Chondrocyte (in vitro differentiated cells): ENCODE measurements around the gene ZNF496. TPM values are rescaled to one million over a fixed set of nuclear protein-coding genes. Genes with fewer than 3 reads are reported as not detected.

ENCODE experiments used
- DNase-seq: peaks from one replicate; pipeline ENCODE4 v3.0.0; 2021; ENCODE audit warnings: mixed read lengths, low spot score
- H3K27ac Mint-ChIP-seq: one replicate; pipeline ENCODE4 v1.8.0; 2021; ENCODE audit warnings: mild to moderate bottlenecking, moderate library complexity, mixed read lengths; ENCODE audit not compliant: unreplicated experiment
- H3K27me3 Mint-ChIP-seq: 2 replicates; pipeline ENCODE4 v1.8.0; 2021; ENCODE audit warnings: low read depth, mixed read lengths
- H3K36me3 Mint-ChIP-seq: 2 replicates; pipeline ENCODE4 v1.8.0; 2021; ENCODE audit warnings: low read depth, mixed read lengths
- H3K4me1 Mint-ChIP-seq: 2 replicates; pipeline ENCODE4 v1.8.0; 2021; ENCODE audit warnings: low read depth, mild to moderate bottlenecking, mixed read lengths
- H3K4me3 Mint-ChIP-seq: one replicate; pipeline ENCODE4 v1.8.0; 2021; ENCODE audit warnings: mild to moderate bottlenecking, moderate library complexity, mixed read lengths; ENCODE audit not compliant: unreplicated experiment
- H3K9me3 Mint-ChIP-seq: 2 replicates; pipeline ENCODE4 v1.8.0; 2021; ENCODE audit warnings: low read depth, mixed read lengths
- CTCF ChIP-seq: fragments of 200-600 bp; sonication (generic); IDR thresholded peaks from 2 replicates; pipeline ENCODE4 v1.5.0; 2021; ENCODE audit warnings: antibody characterized with exemption, mild to moderate bottlenecking, moderate library complexity
- total RNA-seq: library from RNA; stranded (reverse); gene quantifications from 3 replicates; pipeline ENCODE4 v1.2.1, GENCODE V29; 2021

Gene ZNF496
- total RNA-seq, 1 donor from 2014 or later, result 27.9 TPM

- no peak overlapping the region for H3K4me3 Mint-ChIP-seq
- H3K36me3 Mint-ChIP-seq, result peaks cover 9% of the 10 kb centered on the region
- no peaks in the 10 kb centered on the region for H3K27me3 Mint-ChIP-seq
- H3K9me3 Mint-ChIP-seq, result no peaks in the 10 kb centered on the region
- TF ChIP-seq CTCF, result no peak
- no peak overlapping the region for H3K27ac Mint-ChIP-seq
- no peaks in the 10 kb centered on the region for H3K4me1 Mint-ChIP-seq
- no peak for DNase-seq
These were observed 8.6 kb downstream of the ZNF496 start for GRCh38 chr1:247322849-247323586.

GRCh38 chr1:247322442-247322841 lies 9.2 kb downstream of the ZNF496 start:
- H3K4me1 Mint-ChIP-seq, result no peaks in the 10 kb centered on the region
- H3K9me3 Mint-ChIP-seq, result no peaks in the 10 kb centered on the region
- peak overlapping the region; percentile 2 for H3K27ac Mint-ChIP-seq
- no peak for DNase-seq
- TF ChIP-seq CTCF, result no peak
- H3K27me3 Mint-ChIP-seq, result no peaks in the 10 kb centered on the region
- H3K4me3 Mint-ChIP-seq, result no peak overlapping the region
- H3K36me3 Mint-ChIP-seq, result peaks cover 12% of the 10 kb centered on the region

DNA sequence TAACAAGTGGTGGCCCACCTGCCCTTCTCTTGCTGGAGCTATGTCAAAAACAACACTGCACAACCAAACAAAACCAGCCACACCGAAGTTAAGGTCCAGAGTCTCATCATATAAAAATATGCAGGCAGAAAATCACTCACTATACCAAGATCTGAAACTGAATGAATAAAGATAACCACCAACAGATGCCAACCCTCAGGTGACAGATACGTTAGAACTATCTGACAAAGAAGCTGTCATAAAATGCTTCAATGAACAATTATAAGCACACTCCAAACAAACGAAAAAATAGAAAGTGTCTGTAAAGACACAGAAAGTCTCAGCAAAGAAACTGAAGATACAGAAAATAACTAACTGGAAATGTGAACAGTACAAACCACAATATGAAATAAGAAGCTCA lies 14.0 kb downstream of the ZNF496 start:
- Mint-ChIP-seq H3K27me3 (no peaks in the 10 kb centered on the region), H3K4me3 (no peak overlapping the region), H3K27ac (no peak overlapping the region), H3K4me1 (peaks cover 7% of the 10 kb centered on the region), H3K36me3 (peaks cover 24% of the 10 kb centered on the region), H3K9me3 (no peaks in the 10 kb centered on the region)
- TF ChIP-seq CTCF, result no peak
- DNase-seq, result no peak

- Mint-ChIP-seq H3K4me1 (peaks cover 7% of the 10 kb centered on the region), H3K9me3 (no peaks in the 10 kb centered on the region), H3K27ac (no peak overlapping the region), H3K4me3 (no peak overlapping the region), H3K36me3 (peaks cover 24% of the 10 kb centered on the region), H3K27me3 (no peaks in the 10 kb centered on the region)
- TF ChIP-seq CTCF, result no peak
- no peak for DNase-seq
These were observed 15.0 kb downstream of the ZNF496 start for GRCh38 chr1:247316590-247317197.

DNA sequence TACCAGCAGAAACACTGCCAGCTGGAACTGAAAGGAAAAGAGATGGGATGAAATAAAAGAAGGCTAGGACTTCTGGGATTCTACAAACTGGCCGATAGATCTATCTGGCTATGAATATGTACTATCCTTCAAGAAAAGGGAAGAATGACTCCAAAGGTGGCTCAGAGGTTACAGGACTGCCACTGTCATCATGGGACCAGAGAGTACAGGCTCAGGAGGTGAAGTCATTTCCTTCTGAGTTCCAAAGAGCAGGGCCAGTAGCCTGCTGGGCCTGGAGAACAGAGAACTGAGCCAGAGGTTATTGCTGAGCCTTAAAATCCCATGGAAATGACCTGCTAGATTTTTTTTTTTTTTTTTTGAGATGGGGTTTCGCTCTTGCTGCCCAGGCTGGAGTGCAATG lies 27.6 kb downstream of the ZNF496 start:
- no peaks in the 10 kb centered on the region for H3K27me3 Mint-ChIP-seq
- H3K4me1 Mint-ChIP-seq, result no peaks in the 10 kb centered on the region
- no peaks in the 10 kb centered on the region for H3K9me3 Mint-ChIP-seq
- H3K27ac Mint-ChIP-seq, result no peak overlapping the region
- no peak for DNase-seq
- peaks cover 65% of the 10 kb centered on the region for H3K36me3 Mint-ChIP-seq
- no peak overlapping the region for H3K4me3 Mint-ChIP-seq
- TF ChIP-seq CTCF, result no peak
